NCI-H146 (cell line): ENCODE results near the gene C7orf33.
A peak's percentile ranks its signal among the peaks of the same experiment; 100 is the strongest.
"Not testable (repeated sequence)": the region's sequence is repeated elsewhere in the genome, so short reads cannot be mapped to it uniquely, and the experiment has no call there.

Experiments
- DNase-seq: peaks from one replicate; lab custom pipeline; 2025; lab: John Stamatoyannopoulos, UW

The C7orf33 gene

DNA sequence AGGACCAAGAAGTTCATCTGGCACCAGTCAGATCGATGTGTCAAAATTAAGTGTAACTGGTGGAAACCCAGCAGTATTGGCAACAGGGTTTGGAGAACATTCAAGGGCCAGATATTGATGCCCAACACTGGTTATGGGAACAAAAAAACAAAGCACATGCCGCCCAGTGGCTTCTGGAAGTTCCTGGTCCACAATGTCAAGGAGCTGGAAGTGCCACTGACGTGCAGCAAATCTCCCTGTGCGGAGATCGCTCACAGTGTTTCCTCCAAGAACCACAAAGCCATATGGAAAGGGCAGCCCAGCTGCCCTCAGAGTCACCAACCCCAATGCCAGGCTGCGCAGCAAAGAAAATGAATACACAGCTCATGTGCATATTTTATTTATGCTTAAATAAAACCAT is 10.1 kb upstream of the C7orf33 start:
- DNase-seq = no peak

DNA sequence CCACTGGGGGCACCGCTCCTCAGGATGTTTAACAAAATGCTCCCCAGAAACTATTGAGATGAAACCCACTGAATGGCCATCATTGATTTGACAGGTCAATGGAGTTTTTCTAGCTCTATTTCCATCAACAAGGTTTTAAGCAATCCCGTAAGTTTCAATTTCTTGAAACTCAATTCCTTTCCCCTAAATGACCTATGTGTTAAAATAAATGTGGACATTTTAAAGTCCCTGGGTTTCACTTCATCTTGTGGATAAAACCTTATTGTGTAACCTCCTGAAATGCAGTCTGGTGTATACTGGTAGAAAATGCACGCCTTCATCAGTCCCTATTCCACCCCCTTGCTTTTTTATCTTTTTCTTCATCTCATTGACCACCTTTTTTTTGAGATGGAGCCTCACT is 8.9 kb upstream of the C7orf33 start:
- no peak for DNase-seq

DNA sequence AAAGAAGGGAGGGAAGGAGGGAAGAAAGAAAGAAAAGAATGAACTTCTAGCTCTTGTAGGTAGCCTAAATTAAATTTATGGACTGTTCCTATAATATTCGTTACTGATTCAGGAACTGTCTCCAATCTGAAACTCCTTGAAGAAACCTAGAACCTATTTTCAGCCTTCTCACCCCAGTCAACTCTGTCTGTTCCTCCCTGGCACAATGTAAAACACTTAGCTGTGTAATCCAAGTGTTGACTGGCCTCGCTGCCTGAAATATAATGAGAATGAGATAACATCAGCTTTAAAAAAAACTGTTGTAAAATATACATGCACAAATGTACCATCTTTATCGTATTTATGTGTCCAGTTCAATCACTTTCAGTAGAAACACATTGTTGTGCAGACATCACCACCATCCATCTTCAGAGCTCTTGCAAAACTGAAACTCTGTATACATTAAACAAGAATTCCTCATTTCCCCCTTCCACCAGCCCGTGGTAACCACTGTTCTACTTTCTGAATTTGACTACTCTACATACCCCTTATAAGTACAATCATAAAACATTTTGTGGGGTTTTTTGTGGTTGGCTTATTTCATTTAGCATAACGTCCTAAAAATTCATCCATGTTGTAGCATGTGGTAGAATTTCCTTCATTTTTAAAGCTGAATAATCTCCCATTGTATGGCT is 6.3 kb upstream of the C7orf33 start:
- no peak for DNase-seq

DNA sequence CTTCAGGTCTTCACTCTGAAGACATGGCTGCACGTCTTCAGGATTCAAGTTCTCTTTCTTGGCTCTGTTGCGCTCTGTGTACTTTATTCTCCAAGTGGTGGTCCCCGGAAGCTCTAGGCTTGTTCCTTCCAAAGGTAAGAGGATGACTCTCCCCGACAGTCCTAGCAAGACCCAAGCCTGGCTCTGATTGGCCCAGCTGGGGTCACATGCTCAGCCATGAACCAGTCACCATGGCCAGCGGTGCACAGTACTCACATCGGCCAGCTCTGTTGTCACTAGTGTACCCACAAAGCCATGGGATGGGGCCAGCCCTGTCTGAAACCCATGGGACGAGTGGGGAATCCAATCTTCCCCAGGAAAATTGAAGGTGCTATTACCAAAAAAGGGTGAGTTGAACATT is 5.2 kb upstream of the C7orf33 start:
- no peak for DNase-seq

DNA sequence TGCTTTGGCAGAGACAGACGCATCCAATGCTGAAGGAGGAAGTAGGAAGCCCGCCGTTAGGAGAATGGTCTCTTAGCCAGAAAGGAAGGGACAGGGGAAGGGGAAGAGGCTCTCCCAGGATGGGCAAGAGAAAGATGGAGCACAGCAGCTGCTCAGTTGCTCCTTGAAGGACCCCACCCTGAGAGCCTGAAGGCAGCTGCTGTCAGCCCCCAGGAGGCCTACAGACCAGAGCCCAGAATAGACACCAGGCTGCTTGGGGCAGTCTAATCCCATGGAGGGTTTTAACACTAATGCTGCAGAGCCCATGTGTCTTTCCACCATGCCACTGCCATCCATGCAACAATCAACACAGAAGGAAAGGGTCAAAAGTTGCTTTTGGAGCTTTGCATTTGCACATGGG is 3.5 kb upstream of the C7orf33 start:
- DNase-seq = no peak

DNA sequence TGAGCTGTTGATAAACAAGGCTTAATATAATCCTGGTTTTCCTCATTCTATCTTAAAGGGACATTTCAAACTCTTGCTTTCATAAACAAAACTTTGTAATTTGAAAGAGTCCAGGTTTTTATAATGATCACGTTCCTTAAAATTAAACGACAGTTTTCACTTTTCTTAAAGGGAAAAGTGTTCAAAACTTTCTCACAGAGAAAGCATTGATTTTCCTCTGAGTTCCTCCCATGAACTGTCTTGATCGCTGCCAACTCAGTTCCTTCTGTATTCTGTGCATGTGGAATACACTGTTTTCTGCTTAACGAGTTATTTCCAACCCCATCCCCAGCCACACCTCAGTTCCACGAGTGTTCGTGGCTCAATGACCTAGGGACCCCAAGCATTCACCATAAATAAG is 2.4 kb upstream of the C7orf33 start:
- DNase-seq = no peak

DNA sequence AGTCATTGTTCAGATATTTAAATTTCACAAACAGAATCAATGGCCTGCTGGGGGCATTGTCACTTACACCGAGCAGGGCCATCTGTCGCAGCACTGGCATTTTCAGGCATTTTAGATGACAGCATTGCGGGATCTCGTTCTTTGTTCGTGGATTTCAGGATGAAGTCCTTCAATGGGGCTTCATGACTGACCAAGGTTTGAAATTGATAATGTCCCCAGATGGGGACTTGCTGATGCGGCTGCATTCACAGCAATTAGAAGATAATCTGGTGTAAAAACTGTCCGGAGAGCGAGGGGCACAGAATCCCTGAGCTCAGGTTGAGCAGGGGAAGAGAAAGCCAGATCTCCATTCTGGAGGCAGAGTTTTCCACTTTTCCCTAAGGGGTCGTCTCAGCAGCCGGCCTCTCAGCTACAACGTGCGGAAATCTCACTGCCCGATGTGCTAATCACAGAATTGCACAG is 1.9 kb upstream of the C7orf33 start:
- no peak for DNase-seq

DNA sequence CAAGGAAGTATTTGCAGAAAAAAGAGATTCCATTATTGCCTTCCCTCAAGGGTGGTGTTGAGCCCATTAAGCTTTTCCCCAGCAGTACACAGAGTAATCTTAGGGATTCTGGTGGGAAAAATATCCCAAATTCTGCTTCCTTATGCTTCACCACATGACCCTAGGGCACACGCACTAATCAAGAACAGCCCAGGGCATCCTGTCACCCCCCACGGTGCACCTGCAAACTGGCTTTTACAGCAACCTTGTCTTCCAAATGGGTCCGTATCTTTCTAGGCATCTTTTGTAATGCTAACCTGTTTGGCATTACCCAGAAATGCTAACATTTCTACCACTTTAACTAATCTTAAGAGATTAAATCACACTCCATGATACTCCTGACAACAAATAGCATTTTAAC is 926 bp upstream of the C7orf33 start:
- no peak for DNase-seq

DNA sequence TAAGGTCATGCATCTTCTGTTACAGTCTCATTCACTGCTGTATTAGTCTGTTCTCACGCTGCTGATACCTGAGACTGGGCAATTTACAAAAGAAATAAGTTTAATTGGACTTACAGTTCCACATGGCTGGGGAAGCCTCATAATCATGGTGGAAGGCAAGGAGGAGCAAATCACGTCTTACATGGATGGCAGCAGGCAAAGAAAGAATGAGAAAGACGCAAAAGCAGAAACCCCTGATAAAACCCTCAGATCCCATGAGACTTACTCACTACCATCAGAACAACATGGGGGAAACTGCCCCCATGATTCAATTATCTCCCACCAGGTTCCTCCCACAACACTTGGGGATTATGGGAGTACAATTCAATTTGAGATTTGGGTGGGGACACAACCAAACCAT is 5.8 kb downstream of the C7orf33 start:
- not testable (repeated sequence) for DNase-seq

DNA sequence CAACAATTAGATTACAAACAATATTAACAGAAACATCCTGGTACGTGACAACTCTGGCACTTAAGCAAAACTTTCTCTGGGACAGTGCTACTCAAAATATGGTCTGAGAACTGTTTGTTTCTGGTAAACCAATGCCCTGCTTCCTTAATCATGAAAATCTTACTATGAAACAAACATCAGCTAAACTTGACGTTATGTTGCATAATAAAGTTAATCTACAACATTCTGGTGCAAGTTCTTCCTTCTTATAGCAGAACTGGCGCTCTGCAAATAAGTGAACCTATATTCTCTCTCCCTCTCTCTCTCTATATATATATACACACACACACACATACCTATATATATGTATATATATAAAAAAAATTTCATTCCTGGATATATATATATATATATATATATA is 7.8 kb downstream of the C7orf33 start:
- no peak for DNase-seq

DNA sequence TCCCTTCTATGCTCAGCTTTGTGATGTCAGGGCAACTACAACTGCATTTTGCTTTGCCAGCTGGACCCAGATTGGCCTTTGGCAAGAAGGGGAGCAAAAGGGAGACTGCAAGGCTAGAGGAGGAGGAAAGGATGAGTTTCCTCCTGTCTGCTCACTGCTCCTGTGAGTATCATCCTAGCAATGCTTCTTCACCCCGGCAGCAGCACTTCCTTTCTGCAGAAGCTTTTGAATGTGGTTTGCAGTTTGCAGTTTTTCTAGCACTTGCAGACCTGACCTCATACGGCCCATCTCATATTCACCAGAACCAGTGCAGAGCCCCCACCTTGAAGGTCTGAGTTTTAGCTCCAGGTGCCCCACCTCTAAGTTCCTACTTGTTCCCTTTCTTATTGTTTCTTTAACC is 14.8 kb downstream of the C7orf33 start:
- DNase-seq = no peak

DNA sequence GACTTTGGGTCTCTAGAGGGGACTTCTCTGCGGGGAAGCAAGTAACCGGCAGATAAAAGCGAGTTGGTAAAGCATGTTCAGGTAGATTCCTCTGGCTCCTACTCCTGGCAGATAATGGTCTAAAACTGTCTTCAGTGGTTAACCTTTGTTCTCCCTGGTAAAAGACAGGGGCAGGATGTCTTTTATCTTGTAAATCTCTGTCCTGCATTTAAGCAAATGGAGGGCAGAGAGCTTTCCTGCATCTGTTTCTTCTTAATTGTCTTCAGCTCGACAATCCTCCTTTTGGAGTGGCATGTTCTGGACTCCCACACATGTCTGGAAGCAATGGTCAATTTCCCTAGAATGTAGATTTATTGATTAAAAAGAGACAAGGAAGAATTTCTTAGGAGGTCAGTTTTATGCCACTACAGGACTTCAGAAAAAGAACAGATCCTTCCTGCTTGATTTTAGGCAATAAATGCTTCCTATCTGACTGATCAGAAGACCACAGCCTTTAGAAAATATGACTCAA is 16.6 kb downstream of the C7orf33 start:
- no peak for DNase-seq

DNA sequence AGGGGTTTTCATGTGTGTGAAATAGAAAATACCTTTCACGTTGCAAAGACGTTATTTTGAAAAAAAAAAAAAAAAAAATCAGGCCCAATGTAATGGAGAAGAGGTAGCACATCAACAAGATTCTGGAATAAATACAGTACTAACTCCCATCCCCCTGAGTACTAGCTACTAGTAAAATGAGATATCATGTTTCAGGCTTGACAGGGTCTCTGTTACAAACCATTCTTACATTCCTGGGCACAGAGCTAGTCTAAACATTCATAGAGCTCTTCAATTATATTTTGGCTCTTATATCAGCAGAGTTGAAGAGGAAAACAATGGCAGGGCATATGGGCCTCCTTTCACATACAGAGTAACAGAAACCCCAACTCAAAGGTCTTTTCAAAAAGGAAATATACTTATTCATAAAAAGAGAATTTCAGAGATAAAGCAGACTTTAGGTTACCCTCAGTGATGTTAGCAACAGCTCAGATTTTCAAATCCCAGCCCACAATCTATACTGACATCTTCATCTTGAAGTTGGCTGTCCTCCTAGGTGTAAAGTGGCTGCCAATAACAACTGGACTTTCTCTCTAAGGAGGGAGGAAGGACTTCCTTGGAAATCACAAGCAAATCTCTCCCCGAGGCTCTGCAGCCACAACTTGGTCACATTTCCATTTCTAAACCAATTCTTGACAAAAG is 18.6 kb downstream of the C7orf33 start:
- DNase-seq = no peak

DNA sequence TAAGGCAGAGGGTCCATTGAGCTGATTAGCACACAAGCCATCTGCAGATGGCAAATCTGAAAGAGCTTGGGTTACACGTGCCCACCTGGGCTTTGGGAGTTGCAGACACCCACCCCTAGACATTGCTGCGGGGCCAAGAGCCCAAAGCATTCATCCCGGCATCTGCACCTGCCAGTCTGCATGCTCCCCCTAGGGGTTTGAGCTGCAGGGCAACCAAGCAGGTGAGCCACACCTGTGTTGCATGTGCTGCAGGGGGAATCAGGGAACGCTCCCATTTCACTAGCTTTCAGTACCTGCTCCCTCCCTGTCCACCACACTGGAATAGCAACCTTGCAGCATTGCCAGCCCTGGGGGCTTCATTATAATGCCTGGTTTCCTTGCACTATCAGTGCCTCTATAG is 21.1 kb downstream of the C7orf33 start:
- peak; percentile 31 for DNase-seq

DNA sequence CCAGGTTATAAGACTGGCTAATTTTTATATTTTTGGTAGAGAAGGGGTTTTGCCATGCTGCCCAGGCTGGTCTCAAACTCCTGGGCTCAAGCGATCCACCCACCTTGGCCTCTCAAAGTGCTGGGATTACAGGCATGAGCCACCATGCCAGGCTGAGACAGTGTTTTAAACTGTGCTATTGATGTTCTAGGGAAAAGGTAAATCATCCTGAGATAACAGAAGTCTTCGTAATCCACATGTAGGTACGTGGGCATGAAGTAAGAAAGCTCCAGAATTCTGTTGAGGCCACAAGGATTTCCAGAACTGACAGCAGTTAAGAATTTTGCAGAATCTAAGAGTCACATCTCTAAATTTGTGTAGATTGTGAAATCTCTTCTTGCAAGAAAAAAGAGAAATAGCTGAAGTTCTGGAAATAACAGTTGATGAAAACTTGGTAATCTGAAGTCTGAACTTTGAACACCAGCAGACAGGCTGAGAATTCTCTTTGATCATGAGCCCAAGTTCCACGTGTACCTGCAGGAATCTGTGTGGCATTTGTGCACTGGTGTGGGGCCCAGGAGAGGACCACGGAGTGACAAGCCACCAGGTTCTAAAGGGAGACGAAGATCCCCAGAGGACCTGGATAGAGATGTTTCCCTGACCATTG is 24.6 kb downstream of the C7orf33 start:
- DNase-seq = no peak

DNA sequence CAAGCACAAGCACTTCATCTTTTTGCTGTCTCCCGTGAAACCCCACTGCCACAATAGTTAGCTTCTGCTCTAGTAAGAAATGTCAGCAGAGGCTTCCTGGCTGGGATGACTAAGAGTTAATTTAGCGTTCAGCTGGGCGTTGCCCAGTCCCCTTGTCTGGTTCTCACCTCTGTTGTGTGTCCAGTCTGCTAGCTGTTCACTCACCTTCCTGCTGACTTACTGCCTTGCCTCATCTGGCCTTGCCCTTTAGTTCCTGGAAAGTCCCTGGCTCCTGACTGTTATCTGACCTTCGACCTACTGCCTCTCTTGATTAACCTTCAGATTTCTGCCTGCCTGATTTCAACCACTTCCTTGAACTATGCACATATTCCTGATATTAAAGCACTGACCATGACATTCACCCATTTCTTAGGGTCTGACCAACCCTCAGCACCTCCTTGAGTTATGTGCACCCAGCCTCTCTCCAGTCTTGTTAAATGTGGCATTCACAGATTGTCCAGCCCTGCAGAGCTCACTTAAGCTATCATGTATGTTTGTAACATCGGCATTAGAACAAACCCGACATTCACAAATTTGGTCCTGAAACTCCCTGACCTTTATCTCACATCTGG is 30.3 kb downstream of the C7orf33 start:
- DNase-seq = no peak

DNA sequence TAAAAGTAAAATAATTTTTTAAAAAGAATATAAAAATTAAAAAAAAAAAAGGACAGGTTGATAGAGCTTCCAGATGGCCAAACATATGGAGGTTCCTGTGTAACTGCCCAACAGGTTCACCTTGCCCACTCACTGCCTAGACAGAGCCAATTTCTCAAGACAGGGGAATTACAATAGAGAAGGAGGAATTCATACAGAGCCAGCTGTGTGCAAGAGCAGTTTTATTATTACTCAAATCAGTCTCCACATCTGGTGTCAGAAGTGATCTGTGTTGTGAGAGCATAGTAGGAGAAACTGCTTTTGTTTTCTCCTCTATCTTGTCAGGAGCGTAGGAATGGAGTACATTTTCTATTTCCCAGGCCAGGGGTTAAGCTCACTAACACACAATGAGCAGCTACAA is 31.0 kb downstream of the C7orf33 start:
- no peak for DNase-seq

DNA sequence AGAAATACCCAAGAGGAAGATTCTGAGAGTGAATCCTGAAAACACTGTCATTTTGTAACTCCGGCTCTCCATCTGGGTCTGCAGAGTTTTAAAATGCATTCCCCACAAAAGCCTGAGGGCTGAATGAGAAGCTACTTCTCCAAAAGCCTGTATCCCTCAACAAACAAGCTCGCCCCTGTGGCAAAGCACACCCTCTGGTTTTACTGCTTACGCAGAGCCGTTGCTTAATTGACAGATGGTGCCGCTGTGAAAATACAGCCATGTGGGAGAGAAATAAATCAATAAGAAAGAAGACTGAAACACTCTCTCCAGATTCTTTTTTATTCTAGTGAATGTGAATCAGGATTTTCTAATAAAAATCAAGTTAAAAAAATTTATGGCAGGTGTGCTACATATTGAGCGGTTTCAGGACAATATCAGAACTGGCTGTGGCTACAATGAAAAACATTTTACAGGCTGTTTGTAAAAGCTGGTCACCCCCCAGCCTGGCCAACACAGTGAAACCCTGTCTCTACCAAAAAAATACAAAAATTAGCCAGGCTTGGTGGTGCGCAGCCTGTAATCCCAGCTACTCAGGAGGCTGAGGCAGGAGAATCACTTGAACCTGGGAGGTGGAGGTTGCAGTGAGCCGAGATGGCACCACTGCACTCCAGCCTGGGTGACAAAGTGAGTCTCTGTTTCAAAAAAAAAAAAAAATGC is 32.5 kb downstream of the C7orf33 start:
- no peak for DNase-seq

DNA sequence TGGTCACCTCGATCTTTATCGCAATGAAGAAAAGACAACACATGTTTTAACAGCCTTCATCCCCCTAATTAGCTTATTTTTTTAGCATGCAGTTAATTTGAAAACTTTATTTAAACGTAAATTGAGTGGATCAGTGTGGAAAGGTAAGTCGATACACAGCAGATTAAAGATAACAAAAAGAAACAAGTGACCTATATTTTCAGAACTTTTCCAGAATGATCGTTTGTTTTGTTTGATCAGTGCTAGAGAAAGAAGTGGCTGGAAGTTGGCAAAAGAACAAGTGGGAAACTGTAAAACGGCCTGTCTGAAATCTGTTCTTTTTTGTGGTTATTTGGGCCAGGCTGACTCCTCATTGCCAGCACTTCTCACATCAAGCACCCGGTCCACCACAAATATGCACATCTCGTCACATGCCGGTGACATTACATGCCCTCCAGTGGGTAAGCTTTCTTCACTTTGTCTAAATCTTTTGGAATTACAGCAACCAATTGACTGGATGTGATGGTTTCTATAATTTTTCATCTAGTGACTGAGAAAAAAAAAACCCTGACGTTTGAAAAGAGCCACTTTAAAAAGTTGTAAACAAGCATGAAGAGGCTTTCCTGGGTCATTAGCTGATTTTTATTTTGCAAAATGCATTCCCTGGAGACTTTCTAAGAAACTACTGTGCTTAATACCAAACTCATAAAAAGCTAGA is 33.2 kb downstream of the C7orf33 start:
- no peak for DNase-seq

DNA sequence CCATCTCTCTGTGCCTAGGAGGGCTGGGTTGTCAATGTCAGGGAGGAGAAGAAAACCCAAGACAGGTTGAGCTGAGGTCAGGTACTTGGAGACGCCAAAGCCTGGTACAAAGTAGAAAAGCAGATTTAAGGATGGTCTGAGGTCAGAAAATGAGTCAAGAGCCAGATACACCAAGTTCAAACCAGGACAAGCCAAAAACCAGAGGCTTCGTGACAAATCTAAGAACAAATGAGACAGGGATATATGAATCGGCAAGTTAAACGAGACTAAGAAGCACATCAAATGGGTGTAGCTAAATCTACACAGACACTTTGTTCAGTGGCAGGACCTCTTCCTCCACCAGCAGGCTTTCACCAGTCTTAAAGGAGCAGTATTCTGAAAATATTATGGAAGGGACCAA is 34.2 kb downstream of the C7orf33 start:
- DNase-seq = no peak

DNA sequence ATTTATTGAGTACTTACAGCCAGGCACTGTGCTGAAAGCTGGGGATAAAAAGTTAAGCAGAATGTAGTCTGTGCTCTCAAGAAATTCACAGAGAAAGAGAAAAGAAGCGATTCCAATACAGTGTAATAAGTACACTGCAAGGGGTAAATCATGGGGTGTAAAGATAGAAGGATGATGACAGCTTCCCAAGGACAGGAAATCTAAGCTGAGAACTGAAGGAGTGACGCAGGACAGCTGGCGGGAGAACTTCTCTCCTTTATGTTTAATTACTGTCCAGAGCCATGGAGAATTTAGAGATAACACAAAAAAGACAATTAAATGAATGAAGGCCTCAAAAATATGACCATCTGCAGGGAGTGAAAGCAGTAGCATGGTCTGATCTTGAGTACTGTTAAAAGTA is 34.8 kb downstream of the C7orf33 start:
- no peak for DNase-seq

DNA sequence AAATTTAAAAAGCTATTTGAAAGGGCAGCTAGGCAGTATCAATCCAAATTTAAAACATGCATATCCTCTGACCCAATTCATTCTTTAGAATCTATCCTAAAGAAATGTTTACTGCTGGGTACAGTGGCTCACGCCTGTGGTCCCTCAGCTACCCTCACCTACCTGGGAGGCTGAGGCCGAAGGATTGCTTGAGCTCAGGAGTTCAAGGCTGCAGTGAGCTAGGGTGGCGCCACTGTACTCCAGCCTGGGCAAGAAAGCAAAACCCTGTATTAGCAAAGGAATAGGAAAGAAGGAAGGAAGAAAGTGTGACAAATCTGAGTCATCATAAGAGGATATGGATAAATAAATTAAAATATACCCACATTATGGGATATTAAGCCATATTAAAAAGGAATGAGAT is 36.3 kb downstream of the C7orf33 start:
- no peak for DNase-seq
